GM18508 (cell line): ENCODE results near the gene TPSB2.

Source experiments
- ATAC-seq: cut with Tn5 transposase; IDR thresholded peaks from one replicate; pipeline ENCODE4 v1.9.1; 2021; ENCODE audit warnings: moderate number of reproducible peaks; ENCODE audit not compliant: insufficient read depth, unreplicated experiment

The TPSB2 gene

GRCh38 chr16:1222553-1223354, 7.2 kb downstream of the TPSB2 start:
- ATAC-seq = no peak

- ATAC-seq = no peak
These were observed 8.1 kb downstream of the TPSB2 start for GRCh38 chr16:1221628-1222552.

GRCh38 chr16:1220841-1221627, 8.9 kb downstream of the TPSB2 start:
- no peak for ATAC-seq

GRCh38 chr16:1220098-1220728, 9.8 kb downstream of the TPSB2 start:
- no peak for ATAC-seq

GRCh38 chr16:1218930-1219611, 10.9 kb downstream of the TPSB2 start:
- no peak for ATAC-seq

GRCh38 chr16:1218061-1218929, 11.7 kb downstream of the TPSB2 start:
- no peak for ATAC-seq

- ATAC-seq = no peak
These were observed 12.5 kb downstream of the TPSB2 start for GRCh38 chr16:1217526-1217925.

GRCh38 chr16:1216681-1217400, 13.1 kb downstream of the TPSB2 start:
- no peak for ATAC-seq

GRCh38 chr16:1216296-1216619, 13.7 kb downstream of the TPSB2 start:
- no peak for ATAC-seq

- ATAC-seq = no peak
These were observed 14.2 kb downstream of the TPSB2 start for GRCh38 chr16:1215574-1216295.

GRCh38 chr16:1214719-1215118, 15.3 kb downstream of the TPSB2 start:
- no peak for ATAC-seq

- no peak for ATAC-seq
These were observed 16.1 kb downstream of the TPSB2 start for GRCh38 chr16:1213796-1214372.

- no peak for ATAC-seq
These were observed 16.8 kb downstream of the TPSB2 start for GRCh38 chr16:1213231-1213630.

GRCh38 chr16:1212616-1213194, 17.3 kb downstream of the TPSB2 start:
- ATAC-seq = no peak

- ATAC-seq = no peak
These were observed 18.3 kb downstream of the TPSB2 start for GRCh38 chr16:1211451-1212268.

GRCh38 chr16:1210461-1210860, 19.5 kb downstream of the TPSB2 start:
- ATAC-seq = no peak
